GM13976 (cell line): Measurements from ENCODE around the gene SHKBP1.

Source experiments
- DNase-seq: peaks from one replicate; pipeline ENCODE4 v3.0.0; 2012; ENCODE audit warnings: low spot score
- CTCF ChIP-seq: IDR thresholded peaks from 2 replicates; pipeline ENCODE4 v1.5.1; 2012; ENCODE audit warnings: borderline replicate concordance, mild to moderate bottlenecking; ENCODE audit not compliant: insufficient read depth; ENCODE audit errors: extremely low read depth, missing control alignments, control extremely low read depth
- in situ Hi-C: fragments of 300-500 bp; cut with MboI; formaldehyde crosslinking; loops from one replicate; pipeline ENCODE4 v1.12.0; 2022; ENCODE audit warnings: low sequenced_read_pairs, mixed read lengths, inconsistent platforms; ENCODE audit not compliant: unreplicated experiment

SHKBP1 gene

DNA sequence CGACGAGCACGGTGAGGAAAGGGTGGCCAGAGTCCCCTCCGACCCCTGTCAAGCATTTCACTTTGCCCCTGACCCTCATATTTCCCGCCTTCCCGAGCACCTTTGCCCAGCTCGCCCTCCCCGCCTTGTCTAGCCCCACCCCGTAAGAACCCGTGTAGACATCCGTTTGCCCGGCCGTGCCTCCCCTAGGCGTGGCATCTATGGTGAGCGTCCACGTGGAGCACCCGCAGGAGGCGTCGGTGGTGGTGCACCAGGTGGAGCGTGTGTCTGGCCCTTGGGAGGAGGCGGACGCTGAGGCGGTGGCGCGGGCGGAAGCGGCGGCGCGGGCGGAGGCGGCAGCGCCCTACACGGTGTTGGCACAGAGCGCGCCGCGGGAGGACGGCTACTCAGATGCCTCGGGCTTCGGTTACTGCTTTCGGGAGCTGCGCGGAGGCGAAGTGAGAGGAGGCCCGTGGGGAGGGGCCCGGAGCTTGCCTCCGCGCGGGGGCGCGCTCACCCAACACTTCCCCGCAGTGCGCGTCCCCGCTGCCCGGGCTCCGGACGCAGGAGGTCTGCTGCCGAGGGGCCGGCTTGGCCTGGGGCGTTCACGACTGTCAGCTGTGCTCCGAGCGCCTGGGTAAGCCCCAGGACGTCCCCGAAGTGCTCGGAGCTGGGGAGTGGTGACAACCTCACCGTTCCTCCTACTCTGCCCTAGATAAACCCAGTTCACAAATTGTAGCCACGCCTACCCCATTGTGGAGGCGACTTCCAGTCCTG lies 28.7 kb downstream of the SHKBP1 start:
- in situ Hi-C loops = loop anchor here (25.0 kb wide), 1 partner anchor 293 kb away; no protein-coding TSS in a partner anchor
- DNase-seq = peak; percentile 84
- TF ChIP-seq CTCF = peak; percentile 37

DNA sequence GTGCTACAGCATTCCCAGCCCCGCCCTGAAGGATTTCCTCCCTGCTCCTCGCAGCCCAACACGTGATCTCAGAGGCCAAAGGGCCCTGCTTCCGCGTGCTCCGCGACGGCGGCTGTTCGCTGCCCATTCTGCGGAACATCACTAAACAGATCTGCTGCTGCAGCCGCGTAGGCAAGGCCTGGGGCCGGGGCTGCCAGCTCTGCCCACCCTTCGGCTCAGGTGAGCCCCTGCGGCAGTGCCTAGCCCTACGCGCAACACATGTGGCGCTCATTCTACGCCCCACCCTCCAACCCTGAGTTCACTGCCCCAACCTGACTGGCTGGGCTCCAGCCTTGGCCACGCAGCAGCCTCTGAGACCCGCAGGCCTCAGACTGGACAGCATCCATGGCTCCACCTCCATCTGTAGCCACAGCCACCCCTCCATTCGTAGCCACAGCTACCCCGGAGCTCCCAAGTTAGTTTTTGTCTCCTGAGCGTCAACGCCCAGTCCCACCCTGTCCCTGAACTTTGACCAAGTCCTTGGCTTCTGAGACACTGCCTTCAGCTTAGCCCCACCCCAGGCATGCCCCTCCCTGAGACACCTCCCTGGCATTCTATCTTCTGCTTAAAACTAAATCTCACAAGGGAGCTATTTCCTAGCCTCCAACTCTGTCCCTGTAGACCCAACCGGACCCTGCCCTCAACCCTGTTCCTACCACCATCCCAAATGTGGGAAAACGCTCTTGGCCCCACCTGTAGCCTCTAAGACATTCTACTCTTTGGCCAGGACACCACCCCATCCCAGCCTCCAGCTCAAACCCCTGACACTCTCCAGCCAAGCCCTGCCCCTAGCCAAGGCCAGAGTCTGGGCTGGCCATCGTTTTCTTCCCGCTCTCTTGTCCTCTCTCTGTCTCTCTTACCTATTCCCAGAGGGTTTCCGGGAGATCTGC lies 30.9 kb downstream of the SHKBP1 start:
- in situ Hi-C loops = loop anchor here (25.0 kb wide), 1 partner anchor 295 kb away; no protein-coding TSS in a partner anchor
- DNase-seq = no peak
- TF ChIP-seq CTCF = no peak

DNA sequence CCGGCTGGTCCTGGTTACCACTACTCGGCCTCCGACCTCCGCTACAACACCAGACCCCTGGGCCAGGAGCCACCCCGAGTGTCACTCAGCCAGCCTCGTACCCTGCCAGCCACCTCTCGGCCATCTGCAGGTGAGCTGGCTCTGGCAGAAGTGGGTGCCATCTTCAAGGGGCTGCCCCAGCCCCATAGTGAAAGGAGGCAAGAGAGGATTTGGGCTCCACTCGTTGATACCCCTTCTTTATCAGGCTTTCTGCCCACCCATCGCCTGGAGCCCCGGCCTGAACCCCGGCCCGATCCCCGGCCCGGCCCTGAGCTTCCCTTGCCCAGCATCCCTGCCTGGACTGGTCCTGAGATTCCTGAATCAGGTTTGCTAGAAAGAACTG lies 31.6 kb downstream of the SHKBP1 start:
- no peak for TF ChIP-seq CTCF
- in situ Hi-C loops = loop anchor here (25.0 kb wide), 1 partner anchor 296 kb away; no protein-coding TSS in a partner anchor
- no peak for DNase-seq

DNA sequence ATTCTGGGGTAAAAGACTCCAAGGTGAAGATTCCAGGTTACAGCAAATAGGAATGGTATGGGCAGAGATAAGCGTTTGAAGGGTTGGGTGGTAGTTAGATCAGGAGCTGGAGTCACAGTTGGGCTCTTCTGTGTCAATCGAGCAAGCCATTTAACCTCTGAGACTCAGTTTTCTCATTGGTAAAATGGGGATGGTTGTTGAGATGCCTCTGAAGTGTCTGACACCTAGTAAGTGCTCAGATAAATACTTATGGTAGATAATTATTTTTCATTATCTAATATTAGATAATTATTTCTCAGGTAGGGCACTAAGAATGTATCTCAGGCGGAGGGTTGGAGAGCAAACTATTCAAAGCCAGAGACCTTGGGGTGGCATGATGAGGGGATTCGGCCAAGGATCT lies 32.3 kb downstream of the SHKBP1 start:
- DNase-seq = no peak
- TF ChIP-seq CTCF = no peak
- in situ Hi-C loops = loop anchor here (25.0 kb wide), 1 partner anchor 297 kb away; no protein-coding TSS in a partner anchor

- in situ Hi-C loops = loop anchor here (25.0 kb wide), 1 partner anchor 297 kb away; no protein-coding TSS in a partner anchor
- DNase-seq = peak; percentile 96
- TF ChIP-seq CTCF = no peak
Measured at GRCh38 chr19:40609561-40610395, 33.1 kb downstream of the SHKBP1 start.
